Measurements from ENCODE around the gene ADAM12.

ADAM12 gene

GRCh38 chr10:126127481-126128029 is 260.7 kb downstream of the ADAM12 start:
- Histone ChIP-seq H3K4me3 (ENCODE audit: low read length) (no peak overlapping the region), H3K4me1 (ENCODE audit: insufficient read depth, low read length) (peaks cover 26% of the 10 kb centered on the region), H2AFZ (ENCODE audit: low read depth, low read length) (no peak overlapping the region), H3K9me3 (ENCODE audit: low read length) (no peaks in the 10 kb centered on the region), H3K36me3 (ENCODE audit: insufficient read depth, low read length) (no peaks in the 10 kb centered on the region), H3K27me3 (ENCODE audit: insufficient read depth, low read length) (no peaks in the 10 kb centered on the region)

GRCh38 chr10:126126866-126127265 is 261.4 kb downstream of the ADAM12 start:
- H3K36me3 ChIP-seq (ENCODE audit: insufficient read depth, low read length) = no peaks in the 10 kb centered on the region

GRCh38 chr10:126126023-126126422 is 262.3 kb downstream of the ADAM12 start:
- no peaks in the 10 kb centered on the region for H3K36me3 ChIP-seq (ENCODE audit: insufficient read depth, low read length)
- no peak overlapping the region for H2AFZ ChIP-seq (ENCODE audit: low read depth, low read length)
- H3K4me1 ChIP-seq (ENCODE audit: insufficient read depth, low read length) = peaks cover 18% of the 10 kb centered on the region
- no peaks in the 10 kb centered on the region for H3K27me3 ChIP-seq (ENCODE audit: insufficient read depth, low read length)
- no peaks in the 10 kb centered on the region for H3K9me3 ChIP-seq (ENCODE audit: low read length)
- H3K4me3 ChIP-seq (ENCODE audit: low read length) = no peak overlapping the region

More at GRCh38 chr10:126126866-126127265, 261.4 kb downstream of the ADAM12 start:
- no peaks in the 10 kb centered on the region for H3K9me3 ChIP-seq (ENCODE audit: low read length)
- H3K4me3 ChIP-seq (ENCODE audit: low read length) = no peak overlapping the region
- H3K27me3 ChIP-seq (ENCODE audit: insufficient read depth, low read length) = no peaks in the 10 kb centered on the region
- H2AFZ ChIP-seq (ENCODE audit: low read depth, low read length) = no peak overlapping the region
- peaks cover 26% of the 10 kb centered on the region for H3K4me1 ChIP-seq (ENCODE audit: insufficient read depth, low read length)

GRCh38 chr10:126124668-126125349 is 263.5 kb downstream of the ADAM12 start:
- no peaks in the 10 kb centered on the region for H3K27me3 ChIP-seq (ENCODE audit: insufficient read depth, low read length)
- no peak overlapping the region for H2AFZ ChIP-seq (ENCODE audit: low read depth, low read length)
- no peaks in the 10 kb centered on the region for H3K9me3 ChIP-seq (ENCODE audit: low read length)
- no peak overlapping the region for H3K4me3 ChIP-seq (ENCODE audit: low read length)
- H3K36me3 ChIP-seq (ENCODE audit: insufficient read depth, low read length) = no peaks in the 10 kb centered on the region
- peaks cover 14% of the 10 kb centered on the region for H3K4me1 ChIP-seq (ENCODE audit: insufficient read depth, low read length)

GRCh38 chr10:126124046-126124445 is 264.2 kb downstream of the ADAM12 start:
- Histone ChIP-seq H3K4me1 (ENCODE audit: insufficient read depth, low read length) (peaks cover 14% of the 10 kb centered on the region), H3K27me3 (ENCODE audit: insufficient read depth, low read length) (no peaks in the 10 kb centered on the region), H3K9me3 (ENCODE audit: low read length) (no peaks in the 10 kb centered on the region), H3K4me3 (ENCODE audit: low read length) (no peak overlapping the region), H3K36me3 (ENCODE audit: insufficient read depth, low read length) (no peaks in the 10 kb centered on the region), H2AFZ (ENCODE audit: low read depth, low read length) (no peak overlapping the region)

GRCh38 chr10:126123466-126123865 is 264.8 kb downstream of the ADAM12 start:
- Histone ChIP-seq H3K9me3 (ENCODE audit: low read length) (no peaks in the 10 kb centered on the region), H3K27me3 (ENCODE audit: insufficient read depth, low read length) (no peaks in the 10 kb centered on the region), H3K4me3 (ENCODE audit: low read length) (no peak overlapping the region), H3K4me1 (ENCODE audit: insufficient read depth, low read length) (peaks cover 14% of the 10 kb centered on the region), H3K36me3 (ENCODE audit: insufficient read depth, low read length) (no peaks in the 10 kb centered on the region), H2AFZ (ENCODE audit: low read depth, low read length) (no peak overlapping the region)

- Histone ChIP-seq H2AFZ (ENCODE audit: low read depth, low read length) (no peak overlapping the region), H3K27me3 (ENCODE audit: insufficient read depth, low read length) (no peaks in the 10 kb centered on the region), H3K4me3 (ENCODE audit: low read length) (no peak overlapping the region), H3K9me3 (ENCODE audit: low read length) (no peaks in the 10 kb centered on the region), H3K4me1 (ENCODE audit: insufficient read depth, low read length) (peaks cover 14% of the 10 kb centered on the region), H3K36me3 (ENCODE audit: insufficient read depth, low read length) (no peaks in the 10 kb centered on the region)
Measured at GRCh38 chr10:126122881-126123280, 265.4 kb downstream of the ADAM12 start.

GRCh38 chr10:126119599-126119998 is 268.7 kb downstream of the ADAM12 start:
- Histone ChIP-seq H3K36me3 (ENCODE audit: insufficient read depth, low read length) (no peaks in the 10 kb centered on the region), H2AFZ (ENCODE audit: low read depth, low read length) (no peak overlapping the region), H3K4me3 (ENCODE audit: low read length) (no peak overlapping the region), H3K27me3 (ENCODE audit: insufficient read depth, low read length) (no peaks in the 10 kb centered on the region), H3K4me1 (ENCODE audit: insufficient read depth, low read length) (peaks cover 34% of the 10 kb centered on the region), H3K9me3 (ENCODE audit: low read length) (no peaks in the 10 kb centered on the region)

- no peaks in the 10 kb centered on the region for H3K9me3 ChIP-seq (ENCODE audit: low read length)
- no peaks in the 10 kb centered on the region for H3K36me3 ChIP-seq (ENCODE audit: insufficient read depth, low read length)
- no peak overlapping the region for H2AFZ ChIP-seq (ENCODE audit: low read depth, low read length)
- H3K4me3 ChIP-seq (ENCODE audit: low read length) = no peak overlapping the region
- peaks cover 23% of the 10 kb centered on the region for H3K4me1 ChIP-seq (ENCODE audit: insufficient read depth, low read length)
- no peaks in the 10 kb centered on the region for H3K27me3 ChIP-seq (ENCODE audit: insufficient read depth, low read length)
Measured at GRCh38 chr10:126118476-126118875, 269.8 kb downstream of the ADAM12 start.

- Histone ChIP-seq H3K27me3 (ENCODE audit: insufficient read depth, low read length) (no peaks in the 10 kb centered on the region), H3K36me3 (ENCODE audit: insufficient read depth, low read length) (no peaks in the 10 kb centered on the region), H3K9me3 (ENCODE audit: low read length) (no peaks in the 10 kb centered on the region), H3K4me3 (ENCODE audit: low read length) (no peak overlapping the region), H3K4me1 (ENCODE audit: insufficient read depth, low read length) (peaks cover 21% of the 10 kb centered on the region), H2AFZ (ENCODE audit: low read depth, low read length) (no peak overlapping the region)
Measured at GRCh38 chr10:126117196-126117595, 271.1 kb downstream of the ADAM12 start.

GRCh38 chr10:126115886-126116285 is 272.4 kb downstream of the ADAM12 start:
- no peak overlapping the region for H3K4me3 ChIP-seq (ENCODE audit: low read length)

GRCh38 chr10:126114884-126115555 is 273.3 kb downstream of the ADAM12 start:
- Histone ChIP-seq H3K4me1 (ENCODE audit: insufficient read depth, low read length) (peaks cover 33% of the 10 kb centered on the region), H3K4me3 (ENCODE audit: low read length) (no peak overlapping the region), H3K27me3 (ENCODE audit: insufficient read depth, low read length) (no peaks in the 10 kb centered on the region), H3K9me3 (ENCODE audit: low read length) (no peaks in the 10 kb centered on the region), H3K36me3 (ENCODE audit: insufficient read depth, low read length) (no peaks in the 10 kb centered on the region), H2AFZ (ENCODE audit: low read depth, low read length) (no peak overlapping the region)

More at GRCh38 chr10:126115886-126116285, 272.4 kb downstream of the ADAM12 start:
- Histone ChIP-seq H3K9me3 (ENCODE audit: low read length) (no peaks in the 10 kb centered on the region), H3K36me3 (ENCODE audit: insufficient read depth, low read length) (no peaks in the 10 kb centered on the region), H2AFZ (ENCODE audit: low read depth, low read length) (no peak overlapping the region), H3K27me3 (ENCODE audit: insufficient read depth, low read length) (no peaks in the 10 kb centered on the region), H3K4me1 (ENCODE audit: insufficient read depth, low read length) (peaks cover 26% of the 10 kb centered on the region)

- no peak overlapping the region for H3K4me3 ChIP-seq (ENCODE audit: low read length)
- no peak overlapping the region for H2AFZ ChIP-seq (ENCODE audit: low read depth, low read length)
- H3K4me1 ChIP-seq (ENCODE audit: insufficient read depth, low read length) = peaks cover 33% of the 10 kb centered on the region
Measured at GRCh38 chr10:126111516-126111915, 276.8 kb downstream of the ADAM12 start.

More at GRCh38 chr10:126111516-126111915, 276.8 kb downstream of the ADAM12 start:
- Histone ChIP-seq H3K36me3 (ENCODE audit: insufficient read depth, low read length) (no peaks in the 10 kb centered on the region), H3K27me3 (ENCODE audit: insufficient read depth, low read length) (no peaks in the 10 kb centered on the region), H3K9me3 (ENCODE audit: low read length) (no peaks in the 10 kb centered on the region)
